GM21381 (cell line): ENCODE results near the gene CFAP92.
A peak's percentile ranks its signal among the peaks of the same experiment; 100 is the strongest.
"Not testable (repeated sequence)": the region's sequence is repeated elsewhere in the genome, so short reads cannot be mapped to it uniquely, and the experiment has no call there.

Experiments
- ATAC-seq: cut with Tn5 transposase; IDR thresholded peaks from one replicate; pipeline ENCODE4 v1.9.1; 2021; ENCODE audit warnings: mild to moderate bottlenecking, moderate library complexity; ENCODE audit not compliant: unreplicated experiment

The CFAP92 gene

DNA sequence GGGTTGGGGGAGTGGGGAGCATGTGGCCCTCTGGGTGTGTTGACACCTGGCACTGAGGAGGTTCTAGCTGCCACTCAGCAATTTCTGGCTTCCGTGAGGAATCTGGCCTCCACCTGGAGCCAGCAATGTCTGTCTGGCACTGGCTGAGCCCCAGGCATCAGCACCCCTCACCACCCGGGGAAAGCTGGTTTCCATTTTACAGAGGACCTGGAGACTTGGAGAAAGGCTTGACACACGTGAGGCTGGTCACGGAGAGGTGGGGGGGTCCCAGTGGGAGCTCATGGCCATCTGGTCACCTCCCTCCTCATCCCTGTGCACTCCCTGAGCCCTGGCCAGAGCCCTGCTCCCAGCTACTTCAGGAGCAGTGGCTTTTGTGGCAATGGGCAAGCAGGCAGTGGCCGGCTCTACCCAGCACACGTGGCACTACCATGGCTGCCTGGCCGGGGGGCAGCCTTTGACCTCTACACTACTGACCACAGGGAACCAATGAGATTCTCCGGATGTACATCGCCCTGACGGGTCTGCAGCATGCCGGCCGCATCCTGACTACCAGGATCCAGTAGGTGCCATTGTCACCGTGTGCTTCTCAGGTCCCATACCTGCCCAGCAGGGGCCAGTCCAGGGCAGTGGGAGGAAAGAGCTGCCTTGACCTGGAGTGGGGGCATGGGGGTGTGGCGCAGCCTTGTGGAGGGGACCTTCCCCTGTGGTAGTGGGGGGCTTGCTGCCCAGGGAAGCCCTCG is 86.0 kb downstream of the CFAP92 start:
- ATAC-seq: no peak

DNA sequence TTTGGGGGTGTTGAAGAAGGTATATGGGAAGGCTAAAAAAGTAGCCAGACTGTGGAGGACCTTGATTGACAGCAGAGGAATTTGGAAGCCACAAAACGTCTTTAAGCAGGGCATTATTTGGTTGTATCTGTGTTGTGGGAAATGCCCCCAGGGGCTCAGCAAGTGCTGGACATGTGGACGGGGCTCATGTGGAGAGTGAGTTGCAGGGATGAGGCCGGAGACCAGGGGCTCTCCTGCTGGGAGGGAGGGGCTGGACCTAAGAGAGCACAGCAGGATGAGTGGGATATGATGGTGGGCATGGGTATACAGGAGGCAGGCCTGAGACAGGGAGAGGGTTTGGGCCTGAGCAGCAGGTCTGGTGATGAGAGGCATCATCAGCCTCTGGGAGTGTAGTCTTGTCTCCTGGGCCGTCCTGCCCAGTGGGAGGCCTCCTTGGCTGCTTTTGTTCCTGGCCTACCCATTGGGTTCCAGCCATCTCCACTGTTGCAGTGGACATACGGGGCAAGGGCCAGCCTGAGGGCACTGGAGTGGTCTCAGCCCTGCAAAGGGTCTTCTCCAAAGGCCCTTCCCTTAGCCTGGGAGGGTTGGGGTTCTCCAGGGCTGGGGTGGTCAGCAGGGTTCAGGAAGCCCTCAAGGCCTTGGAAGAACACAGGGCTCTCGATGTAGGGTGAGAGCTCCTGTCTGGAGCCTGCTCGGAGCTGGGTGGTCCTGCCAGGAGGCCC is 86.9 kb downstream of the CFAP92 start:
- ATAC-seq: no peak

DNA sequence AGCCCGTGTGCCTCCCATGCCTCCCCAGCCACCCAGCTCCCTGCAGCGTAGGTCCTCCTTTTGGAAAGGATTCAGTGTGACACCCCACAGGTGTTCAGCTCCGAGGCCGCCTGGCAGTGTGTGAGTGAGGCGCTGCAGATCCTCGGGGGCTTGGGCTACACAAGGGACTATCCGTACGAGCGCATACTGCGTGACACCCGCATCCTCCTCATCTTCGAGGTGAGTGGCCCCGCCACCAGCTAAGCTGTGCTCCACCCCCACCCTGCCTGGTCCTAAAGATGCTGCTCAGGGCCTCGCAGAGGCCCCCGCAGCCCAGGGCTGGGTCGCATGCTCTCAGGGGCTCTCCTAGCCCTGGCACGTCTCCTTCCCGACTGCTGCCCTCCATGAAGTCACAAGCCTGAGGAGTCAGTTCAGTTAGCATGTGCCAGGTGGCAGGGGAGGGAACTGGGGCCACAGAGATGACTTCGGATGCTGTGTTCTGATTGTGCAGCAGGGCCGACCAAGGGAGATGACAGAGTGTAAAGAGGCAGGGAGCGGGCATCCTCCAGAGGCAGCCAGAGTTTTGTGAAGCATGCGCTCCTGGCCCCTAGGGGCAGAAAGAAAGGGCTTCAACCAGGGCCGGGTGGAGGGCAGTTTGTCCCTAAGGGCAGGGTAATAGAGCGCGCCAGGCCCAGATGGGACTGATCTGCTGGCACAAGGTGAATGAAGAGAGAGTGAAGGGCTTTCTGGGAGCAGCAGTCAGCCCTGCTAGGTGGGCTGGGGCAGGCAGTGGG is 87.7 kb downstream of the CFAP92 start:
- ATAC-seq: no peak

DNA sequence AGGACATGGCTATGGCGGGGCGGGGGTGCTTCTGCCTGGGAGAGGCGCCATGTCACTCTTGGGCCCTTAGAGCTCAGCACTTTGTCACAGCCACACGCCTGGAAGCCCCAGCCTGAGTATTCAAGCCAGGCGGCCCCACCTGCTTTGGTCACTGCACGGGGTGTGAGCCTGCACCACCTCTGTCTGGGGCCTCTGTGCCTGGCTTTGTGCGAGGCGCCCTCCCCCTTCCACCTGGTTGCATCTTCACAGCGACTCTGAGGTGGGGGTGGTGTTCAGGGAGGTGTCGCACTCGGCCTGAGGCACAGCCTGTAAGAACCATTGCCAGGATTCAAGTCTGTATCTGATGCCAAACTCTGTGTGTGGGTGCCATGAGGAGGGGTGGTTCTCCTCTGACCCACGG is 90.4 kb downstream of the CFAP92 start:
- no peak for ATAC-seq

DNA sequence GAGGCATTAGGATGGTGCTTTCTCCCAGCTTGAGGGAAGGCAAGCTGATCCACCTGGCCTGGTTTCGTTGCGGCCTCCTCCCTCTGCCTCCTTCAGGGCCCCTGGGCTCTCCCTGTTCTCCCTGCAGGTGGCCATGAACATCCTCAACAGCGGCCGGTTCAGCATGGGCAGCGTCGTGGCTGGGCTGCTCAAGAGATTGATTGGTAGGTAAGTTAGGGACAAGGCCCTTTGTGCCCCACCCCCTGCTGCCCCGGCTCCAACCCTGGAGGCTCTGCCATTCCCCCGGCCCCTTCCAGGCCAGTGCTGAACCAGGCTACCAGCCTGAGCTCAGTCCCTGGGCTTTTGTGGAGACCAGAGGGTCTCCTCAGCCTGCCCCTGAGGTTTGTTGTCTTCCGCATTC is 91.5 kb downstream of the CFAP92 start:
- no peak for ATAC-seq

DNA sequence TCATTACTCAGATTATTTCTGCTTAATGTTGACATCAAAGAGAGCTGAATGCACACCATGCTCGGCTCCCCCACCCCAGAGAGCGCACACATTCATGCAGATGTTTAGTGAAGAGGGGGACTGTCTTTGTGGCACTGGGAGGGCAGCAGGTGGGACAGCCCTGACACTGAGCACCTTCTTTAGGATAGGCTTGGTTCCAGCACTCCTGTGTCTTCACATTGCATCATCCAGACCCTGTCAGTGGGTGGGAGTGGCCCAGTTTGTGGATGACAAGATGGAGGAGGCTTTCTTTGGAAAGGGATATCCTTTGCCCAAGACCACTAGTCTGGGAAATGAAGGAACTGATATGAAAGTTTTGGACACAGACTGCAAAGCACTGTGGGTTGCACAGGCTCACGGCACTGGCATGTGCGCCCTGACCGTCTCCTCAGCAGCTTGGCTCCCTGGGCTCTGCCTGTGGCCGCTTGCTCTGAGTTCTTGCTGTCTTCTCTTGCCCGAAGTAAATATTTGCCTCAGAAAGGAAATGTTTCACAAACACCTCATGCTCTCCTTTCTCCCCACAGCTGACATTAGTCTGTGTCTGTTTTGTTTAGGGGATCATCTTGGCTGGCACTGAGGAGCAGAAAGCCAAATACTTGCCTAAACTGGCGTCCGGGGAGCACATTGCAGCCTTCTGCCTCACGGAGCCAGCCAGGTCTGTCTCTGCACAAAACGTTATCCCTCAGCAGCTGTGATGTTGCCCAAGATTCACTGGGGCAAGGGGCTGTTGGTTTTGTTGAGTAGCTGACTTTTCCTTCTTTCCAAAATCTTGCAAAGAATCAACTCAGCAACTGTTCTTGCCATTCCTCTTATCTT is 97.8 kb downstream of the CFAP92 start:
- ATAC-seq: no peak

DNA sequence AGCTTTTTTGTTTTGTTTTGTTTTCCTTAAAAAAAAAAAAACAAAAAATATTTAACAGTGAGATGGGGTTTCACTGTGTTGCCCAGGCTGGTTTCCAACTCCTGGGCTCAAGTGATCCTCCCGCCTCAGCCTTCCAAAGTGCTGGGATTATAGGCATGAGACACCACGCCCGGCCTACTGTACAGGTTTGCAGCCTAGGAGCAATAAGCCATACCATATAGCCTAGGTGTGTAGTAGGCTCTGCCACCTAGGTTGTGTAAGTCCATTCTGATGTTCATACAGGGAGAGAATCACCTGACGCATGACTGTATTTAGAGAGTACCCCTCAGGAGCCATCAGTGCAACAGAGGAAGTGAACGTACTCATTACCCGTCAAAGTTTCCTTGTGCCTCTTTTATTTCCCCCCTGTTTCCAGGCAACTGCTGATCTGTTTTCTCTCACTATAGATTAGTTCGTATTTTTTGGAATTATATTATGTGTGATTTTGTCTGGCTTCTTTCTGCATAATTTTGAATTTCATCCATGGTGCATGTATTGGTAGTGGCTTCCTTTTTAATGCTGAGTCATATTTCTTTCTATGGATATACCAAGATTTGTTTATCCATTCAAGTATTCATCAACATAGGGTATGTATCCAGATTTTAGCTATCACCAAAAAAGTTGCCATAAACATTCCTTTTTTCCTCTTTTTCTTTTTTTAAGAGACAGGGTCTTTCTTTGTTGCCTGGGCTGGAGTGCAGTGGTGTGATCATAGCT is 104.6 kb downstream of the CFAP92 start:
- no peak for ATAC-seq

DNA sequence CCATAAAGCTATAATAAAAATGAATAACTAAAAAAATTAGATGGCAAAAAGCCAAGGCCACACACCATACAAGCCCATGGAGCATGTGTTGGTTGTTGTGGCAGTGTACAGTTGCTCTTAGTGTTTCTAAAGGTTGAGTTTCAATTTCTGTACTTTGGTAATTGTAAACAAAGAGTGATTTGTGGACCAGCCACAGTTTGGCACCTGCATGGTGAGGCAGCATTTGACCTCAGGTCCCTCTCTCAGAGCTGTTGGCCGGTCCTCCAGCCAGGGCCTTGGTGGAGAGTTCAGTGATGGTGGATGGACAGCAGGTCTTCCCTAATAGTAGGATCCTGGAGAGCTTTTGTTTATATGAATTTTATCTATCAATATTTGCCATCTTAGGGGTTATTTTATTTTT is 108.9 kb downstream of the CFAP92 start:
- ATAC-seq: no peak

DNA sequence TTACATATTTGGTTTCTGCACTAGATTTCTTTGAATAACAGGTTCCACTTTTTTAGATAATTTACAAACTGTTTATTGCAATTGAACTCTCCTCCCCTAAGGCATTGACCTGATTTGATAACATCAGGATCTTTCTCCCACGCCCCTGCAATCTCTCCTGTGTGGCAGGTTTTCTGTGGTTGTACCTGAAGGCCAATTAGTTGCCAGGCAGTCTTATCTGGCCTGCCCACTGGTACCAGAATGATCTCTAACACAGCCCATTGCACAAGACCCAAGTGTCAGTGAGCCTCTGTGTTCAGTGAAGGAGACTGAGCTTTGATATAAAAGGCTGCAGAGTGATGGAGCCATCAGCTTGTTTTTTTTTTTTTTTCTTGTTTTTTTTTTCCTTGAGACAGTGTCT is 111.2 kb downstream of the CFAP92 start:
- no peak for ATAC-seq

DNA sequence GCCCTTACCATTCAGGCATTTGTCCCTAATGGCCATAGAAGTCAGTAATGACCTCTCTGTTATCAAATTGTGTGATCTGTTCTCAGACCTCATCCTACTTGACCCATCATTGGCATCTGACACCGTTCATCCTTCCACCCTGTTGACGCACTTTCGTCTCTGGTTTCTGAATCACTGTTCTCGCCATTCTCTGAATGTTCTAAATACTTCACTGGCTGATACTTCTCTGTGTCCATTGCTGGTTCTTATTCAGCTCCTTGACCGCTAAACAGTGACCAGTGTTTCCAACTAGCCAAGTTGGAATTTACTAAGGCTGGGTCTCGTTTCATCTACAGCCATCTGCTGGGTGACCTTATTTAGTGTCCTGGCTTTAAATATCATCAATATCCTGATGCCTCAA is 112.3 kb downstream of the CFAP92 start:
- ATAC-seq: no peak

DNA sequence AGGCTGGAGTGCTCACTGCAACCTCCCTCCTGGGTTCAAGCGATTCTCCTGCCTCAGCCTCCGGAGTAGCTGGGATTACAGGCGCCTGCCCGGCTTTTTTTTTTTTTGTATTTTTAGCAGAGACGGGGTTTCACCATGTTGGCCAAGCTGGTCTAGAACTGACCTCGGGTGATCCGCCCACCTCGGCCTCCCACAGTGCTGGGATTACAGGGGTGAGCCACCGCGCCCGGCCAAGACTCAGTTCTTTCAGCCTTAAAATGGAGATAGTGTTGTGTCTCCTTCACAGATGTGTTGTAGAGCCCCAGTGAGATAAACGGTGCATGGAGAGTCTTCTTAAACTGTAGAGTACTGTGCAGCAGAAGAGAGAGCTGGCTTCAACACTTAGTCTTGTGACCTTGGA is 113.4 kb downstream of the CFAP92 start:
- ATAC-seq: not testable (repeated sequence)

DNA sequence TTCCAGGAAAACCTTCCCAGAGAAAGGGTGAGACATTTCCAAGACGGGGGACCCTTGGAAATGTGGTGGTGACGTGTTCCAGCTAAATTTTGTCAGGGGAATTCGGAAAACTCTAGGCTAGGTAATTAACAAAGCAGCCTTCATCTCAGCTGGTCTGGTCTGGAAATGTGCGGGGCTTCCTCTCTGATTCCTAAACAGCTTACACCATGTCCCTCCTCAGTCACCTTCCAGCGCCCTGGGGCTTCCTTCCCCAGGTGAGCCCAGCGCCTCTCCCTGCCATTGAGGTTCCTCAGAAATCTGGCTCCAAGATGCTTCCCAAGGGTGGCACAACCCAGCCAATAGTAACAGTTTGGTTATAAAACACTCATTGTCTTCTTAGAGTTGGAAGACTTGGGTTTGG is 113.9 kb downstream of the CFAP92 start:
- ATAC-seq: no peak

DNA sequence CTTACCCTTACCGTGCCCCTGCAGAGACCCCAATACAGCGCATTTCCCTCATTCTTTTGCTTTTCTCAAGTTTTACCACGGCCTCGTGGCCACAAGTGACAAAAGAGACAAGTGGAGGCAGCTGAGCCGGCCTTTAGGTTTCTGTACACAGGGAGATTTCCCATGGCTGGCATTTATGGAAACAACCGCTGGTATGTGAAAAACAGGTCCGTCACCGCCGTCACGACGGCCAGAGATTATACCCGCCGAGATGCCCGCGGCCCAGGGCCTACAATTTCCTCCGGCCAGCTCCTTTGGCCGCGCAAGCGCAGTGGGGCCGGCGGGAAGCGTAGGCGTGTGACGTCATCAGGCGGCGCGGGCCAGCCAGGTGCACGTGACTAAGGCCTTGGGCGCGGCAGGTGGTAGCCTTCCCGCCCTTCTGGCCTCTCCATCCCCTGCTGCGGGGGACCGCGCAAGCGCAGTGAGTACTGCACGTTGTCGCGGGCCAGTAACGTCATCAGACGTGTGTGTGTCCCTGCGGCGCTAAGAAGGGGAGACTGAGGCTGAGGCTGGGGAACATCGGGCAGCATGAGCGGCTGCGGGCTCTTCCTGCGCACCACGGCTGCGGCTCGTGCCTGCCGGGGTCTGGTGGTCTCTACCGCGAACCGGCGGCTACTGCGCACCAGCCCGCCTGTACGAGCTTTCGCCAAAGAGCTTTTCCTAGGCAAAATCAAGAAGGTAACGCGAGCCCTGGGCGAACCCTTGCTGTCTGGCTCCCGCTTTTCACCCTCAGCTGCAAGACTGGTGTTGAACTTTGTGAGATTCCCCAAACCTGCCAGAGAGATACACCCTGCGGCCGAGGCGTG is 114.5 kb downstream of the CFAP92 start, which contains the start of gene ACAD9:
Gene ACAD9 (plus strand): TSS at position 496 of the 845 bp plus-strand sequence. CDS start 72 bp downstream, at position 568.
- ATAC-seq: peak; percentile 91

DNA sequence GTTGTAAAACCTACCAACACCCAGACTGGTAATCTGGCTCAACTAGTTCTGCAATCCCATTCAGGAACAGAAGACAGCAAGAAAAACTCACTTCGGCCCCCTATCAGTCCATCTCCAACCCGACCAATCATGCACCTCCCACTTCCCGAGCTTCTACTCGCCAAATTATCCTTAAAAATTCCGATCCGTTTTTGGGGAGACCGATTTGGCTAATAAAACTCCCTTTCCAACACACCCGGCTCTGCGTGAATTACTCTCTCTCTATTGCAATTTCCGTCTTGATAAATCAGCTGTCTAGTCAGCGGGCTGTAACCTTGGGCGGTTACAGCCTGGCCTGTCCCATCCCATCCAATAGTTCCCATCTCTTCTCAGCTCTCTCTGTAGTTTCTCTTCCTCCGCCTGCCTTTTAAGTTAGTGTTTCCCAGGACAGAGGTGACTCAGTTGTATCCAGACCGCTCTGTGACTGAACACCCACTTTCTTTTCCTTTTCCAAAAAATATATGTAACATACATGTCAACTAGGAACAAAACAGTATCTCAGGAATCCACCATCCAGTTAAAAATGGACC is 115.2 kb downstream of the CFAP92 start:
- no peak for ATAC-seq

DNA sequence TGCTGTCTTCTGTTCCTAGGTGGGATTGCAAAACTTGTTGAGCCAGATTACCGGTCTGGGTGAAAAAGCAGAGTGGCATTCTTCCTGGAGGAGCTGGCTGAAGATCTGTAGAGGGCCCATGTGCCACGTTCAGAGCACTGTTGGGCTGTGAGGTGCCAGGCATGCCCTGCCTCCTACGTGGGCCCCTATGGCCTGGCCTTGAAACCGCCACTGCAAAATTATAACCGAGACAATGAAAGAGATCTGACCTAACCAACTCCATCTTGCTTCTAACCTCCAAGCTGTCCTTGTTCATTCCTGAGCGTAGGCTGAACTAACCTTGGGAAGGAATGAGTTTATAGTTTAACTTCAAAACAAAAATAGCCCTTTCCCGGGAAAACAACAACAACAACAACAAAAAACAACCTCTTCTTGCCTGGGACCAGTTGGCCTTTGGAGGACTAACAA is 115.8 kb downstream of the CFAP92 start:
- no peak for ATAC-seq

DNA sequence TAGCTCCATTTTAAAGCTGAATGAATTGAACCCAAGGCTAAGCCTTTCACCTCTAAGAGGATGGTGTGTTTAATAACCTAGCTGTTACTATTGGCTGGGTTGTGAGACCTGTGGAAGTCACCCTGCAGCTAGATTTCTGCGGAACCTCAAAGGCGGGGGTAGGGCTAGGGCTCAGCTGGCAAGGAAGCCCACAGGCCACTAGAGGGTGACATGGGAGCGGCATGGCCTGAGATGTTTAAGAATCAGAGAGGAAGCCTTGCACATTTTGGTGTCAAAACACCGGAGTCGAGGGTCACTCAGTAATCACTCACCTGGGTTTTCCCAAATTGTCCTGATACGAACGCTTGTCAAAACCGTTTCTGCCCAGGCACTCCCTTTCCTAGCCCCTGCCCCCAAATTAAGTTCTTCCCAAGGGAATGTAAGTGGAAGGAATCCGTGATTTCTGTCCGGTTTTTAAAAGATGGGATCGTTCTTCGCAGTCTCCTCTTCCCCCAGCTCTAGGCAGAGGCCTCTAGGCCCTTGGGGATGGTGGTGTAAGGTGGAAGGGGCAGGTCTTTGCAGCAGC is 118.2 kb downstream of the CFAP92 start:
- no peak for ATAC-seq

DNA sequence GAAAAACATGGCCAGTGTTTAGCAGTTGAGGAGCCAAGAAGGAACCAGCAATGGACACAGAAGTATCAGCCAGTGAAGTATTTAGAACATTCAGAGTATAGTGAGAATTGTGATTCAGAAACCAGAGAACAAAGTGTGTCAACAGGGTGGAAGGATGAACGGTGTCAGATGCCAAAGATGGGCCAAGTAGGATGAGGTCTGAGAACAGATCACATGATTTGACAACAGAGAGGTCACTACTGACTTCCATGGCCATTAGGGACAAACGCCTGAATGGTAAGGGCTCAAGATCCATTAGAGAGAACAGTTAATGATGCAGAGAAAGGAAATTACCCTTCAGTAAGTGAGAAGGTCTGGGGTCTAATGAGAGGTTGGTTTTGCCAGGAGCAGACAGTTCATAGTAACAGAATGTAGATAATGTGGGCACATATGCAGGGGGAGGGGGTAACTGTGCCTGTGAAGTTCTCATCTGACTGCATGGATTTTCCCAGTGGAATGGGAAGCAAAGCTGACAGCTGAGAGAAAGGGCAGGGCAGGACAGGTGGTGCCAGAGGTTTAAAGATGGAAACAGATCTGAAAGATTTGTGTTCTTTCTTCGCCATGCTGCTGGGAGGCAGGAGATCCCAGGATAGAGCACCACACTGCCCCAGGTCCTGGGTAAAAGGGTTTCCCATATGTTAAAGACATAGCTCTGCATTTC is 119.2 kb downstream of the CFAP92 start:
- no peak for ATAC-seq
